Cardiac fibroblast (primary cell): ENCODE results near the gene SDHA.
A peak's percentile ranks its signal among the peaks of the same experiment; 100 is the strongest.
"Not testable (repeated sequence)": the region's sequence is repeated elsewhere in the genome, so short reads cannot be mapped to it uniquely, and the experiment has no call there.

Source experiments
- DNase-seq, 2 donors: peaks; one replicate each; pipeline versions ENCODE4 v3.0.0 to v3.0.0-alpha.2; 2010; ENCODE audit warnings: low read depth in 2 of 2
- H3K4me3 ChIP-seq, 2 donors: replicated peaks in 1 of 2; 1 replicate in 1 of 2; 2 replicates in 1 of 2; pipeline ENCODE4 v1.5.1; 2011; ENCODE audit warnings: low read depth in 2 of 2, low read length in 2 of 2, mild to moderate bottlenecking in 2 of 2, moderate library complexity in 1 of 2
- CTCF ChIP-seq: IDR thresholded peaks from one replicate; pipeline ENCODE4 v1.5.1; 2011; ENCODE audit warnings: low read depth, mild to moderate bottlenecking, low read length, inconsistent platforms

SDHA gene

GRCh38 chr5:219991-220390 is 1.9 kb downstream of the SDHA start:
- peak in 1 of 2 donors; percentile 12 for DNase-seq
- TF ChIP-seq CTCF, result no peak
- peak overlapping the region; percentile 93 to 97 for H3K4me3 ChIP-seq

- DNase-seq, result peak; percentile 35 to 37
- not testable (repeated sequence) for H3K4me3 ChIP-seq
Observed at GRCh38 chr5:222951-223715, 5.0 kb downstream of the SDHA start.

- no peak overlapping the region for H3K4me3 ChIP-seq
- no peak for DNase-seq
- no peak for TF ChIP-seq CTCF
Observed at GRCh38 chr5:223791-224190, 5.7 kb downstream of the SDHA start.

GRCh38 chr5:225334-225733 is 7.2 kb downstream of the SDHA start:
- no peak for DNase-seq
- no peak for TF ChIP-seq CTCF

GRCh38 chr5:227375-227774 is 9.3 kb downstream of the SDHA start:
- H3K4me3 ChIP-seq, DNase-seq: not testable (repeated sequence)

More at GRCh38 chr5:225334-225733, 7.2 kb downstream of the SDHA start:
- H3K4me3 ChIP-seq, result no peak overlapping the region

- no peak for TF ChIP-seq CTCF
- no peak for DNase-seq
- no peak overlapping the region for H3K4me3 ChIP-seq
Observed at GRCh38 chr5:228886-229285, 10.8 kb downstream of the SDHA start.

- no peak for DNase-seq
- no peak overlapping the region for H3K4me3 ChIP-seq
- no peak for TF ChIP-seq CTCF
Observed at GRCh38 chr5:230711-231110, 12.6 kb downstream of the SDHA start.

GRCh38 chr5:231661-232060 is 13.5 kb downstream of the SDHA start:
- no peak for DNase-seq
- no peak for TF ChIP-seq CTCF
- no peak overlapping the region for H3K4me3 ChIP-seq

GRCh38 chr5:233426-233825 is 15.3 kb downstream of the SDHA start:
- DNase-seq, H3K4me3 ChIP-seq: not testable (repeated sequence)
